ES-I3 (cell line): Measurements from ENCODE around the gene CMTM4.
"Not testable (repeated sequence)": the region's sequence is repeated elsewhere in the genome, so short reads cannot be mapped to it uniquely, and the experiment has no call there.

Experiments
- H3K36me3 ChIP-seq: 2 replicates; pipeline ENCODE4 v1.6.1; 2013; ENCODE audit warnings: mild to moderate bottlenecking, low read length, control low read depth, moderate library complexity; ENCODE audit not compliant: insufficient read depth
- H3K4me1 ChIP-seq: 2 replicates; pipeline ENCODE4 v1.6.1; 2013; ENCODE audit warnings: mild to moderate bottlenecking, control low read depth, low read length; ENCODE audit not compliant: insufficient read depth
- H3K9ac ChIP-seq: 2 replicates; pipeline ENCODE4 v1.6.1; 2013; ENCODE audit warnings: low read depth, mild to moderate bottlenecking, low read length, moderate library complexity
- H3K9me3 ChIP-seq: 2 replicates; pipeline ENCODE4 v1.6.1; 2013; ENCODE audit warnings: mild to moderate bottlenecking, low read length, moderate library complexity; ENCODE audit not compliant: control insufficient read depth, insufficient read depth

Gene CMTM4

DNA sequence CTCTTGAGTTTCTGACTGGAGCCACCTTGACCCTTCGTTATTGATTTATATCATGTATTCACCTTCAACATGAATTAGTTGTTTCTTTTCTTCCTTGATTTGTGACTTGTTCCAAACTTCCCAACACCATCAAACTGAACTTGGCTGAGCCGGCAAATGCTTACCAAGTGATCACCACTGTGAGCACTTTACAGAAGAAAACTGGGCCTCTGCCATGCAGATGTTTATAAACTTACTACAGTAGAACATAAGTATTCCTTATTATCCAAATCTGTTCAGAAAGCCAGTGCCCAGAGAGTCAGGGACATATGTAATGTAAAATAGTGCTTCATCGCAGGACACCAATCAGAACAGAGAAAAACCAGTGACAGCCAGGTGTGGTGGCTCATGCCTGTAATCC is 19.9 kb downstream of the CMTM4 start:
- no peak overlapping the region for H3K9ac ChIP-seq
- no peaks in the 10 kb centered on the region for H3K36me3 ChIP-seq
- no peaks in the 10 kb centered on the region for H3K9me3 ChIP-seq
- H3K4me1 ChIP-seq = no peaks in the 10 kb centered on the region; the same call in 1 of the 2 replicates

DNA sequence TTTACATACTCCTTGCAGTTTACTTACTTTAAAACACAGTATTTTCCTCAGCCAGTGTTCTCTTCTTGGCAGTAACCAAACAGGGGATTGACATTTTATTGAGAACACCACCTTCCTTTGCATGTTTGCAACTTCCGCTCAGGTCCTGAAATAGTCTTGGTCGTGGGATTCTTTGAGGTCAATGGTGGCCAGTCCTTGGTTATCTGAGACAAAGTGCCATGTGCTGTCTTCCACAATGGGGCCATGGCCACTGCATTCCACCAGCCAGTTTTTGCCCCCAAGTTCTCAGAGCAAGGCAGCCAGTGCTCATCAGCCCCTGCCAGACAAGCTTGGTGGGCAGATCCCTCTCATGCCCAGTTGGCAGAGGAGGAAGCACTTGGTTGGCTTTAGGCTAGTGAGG is 22.9 kb downstream of the CMTM4 start:
- no peaks in the 10 kb centered on the region for H3K9me3 ChIP-seq
- no peaks in the 10 kb centered on the region for H3K36me3 ChIP-seq
- no peak overlapping the region for H3K9ac ChIP-seq
- no peaks in the 10 kb centered on the region; the same call in 1 of the 2 replicates for H3K4me1 ChIP-seq

DNA sequence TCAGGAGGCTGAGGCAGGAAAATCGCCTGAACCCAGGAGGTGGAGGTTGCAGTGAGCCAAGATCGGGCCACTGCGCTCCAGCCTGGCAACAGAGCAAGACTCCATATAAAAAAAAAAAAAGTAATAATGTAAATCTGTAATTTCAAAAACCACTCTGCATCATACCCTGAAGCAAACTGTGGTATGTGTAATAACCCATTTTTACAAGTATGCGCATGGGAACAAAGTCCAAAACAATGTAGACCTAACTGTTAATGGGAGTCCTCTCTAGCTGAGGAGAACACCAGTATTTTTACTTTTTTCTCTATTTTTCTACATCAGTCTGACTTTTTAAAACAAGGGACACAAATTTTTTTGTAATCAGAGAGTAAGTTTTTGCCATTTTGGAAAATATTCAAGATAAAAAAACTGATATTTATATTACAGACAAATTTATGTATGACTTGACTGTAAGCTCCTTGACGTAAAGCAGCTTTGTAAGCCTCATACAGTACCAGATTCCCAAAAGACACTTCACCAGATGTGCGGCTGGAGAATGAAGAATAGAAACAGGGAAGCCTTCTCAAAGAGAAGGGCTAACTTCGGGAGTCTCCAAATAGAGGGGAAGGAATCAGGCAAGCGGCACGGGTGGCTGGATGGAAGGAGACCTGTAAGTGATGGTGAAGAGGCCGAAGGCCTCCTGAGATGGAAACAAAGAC is 25.7 kb downstream of the CMTM4 start:
- Histone ChIP-seq H3K4me1 (no peaks in the 10 kb centered on the region), H3K9ac (no peak overlapping the region), H3K36me3 (no peaks in the 10 kb centered on the region), H3K9me3 (no peaks in the 10 kb centered on the region)

DNA sequence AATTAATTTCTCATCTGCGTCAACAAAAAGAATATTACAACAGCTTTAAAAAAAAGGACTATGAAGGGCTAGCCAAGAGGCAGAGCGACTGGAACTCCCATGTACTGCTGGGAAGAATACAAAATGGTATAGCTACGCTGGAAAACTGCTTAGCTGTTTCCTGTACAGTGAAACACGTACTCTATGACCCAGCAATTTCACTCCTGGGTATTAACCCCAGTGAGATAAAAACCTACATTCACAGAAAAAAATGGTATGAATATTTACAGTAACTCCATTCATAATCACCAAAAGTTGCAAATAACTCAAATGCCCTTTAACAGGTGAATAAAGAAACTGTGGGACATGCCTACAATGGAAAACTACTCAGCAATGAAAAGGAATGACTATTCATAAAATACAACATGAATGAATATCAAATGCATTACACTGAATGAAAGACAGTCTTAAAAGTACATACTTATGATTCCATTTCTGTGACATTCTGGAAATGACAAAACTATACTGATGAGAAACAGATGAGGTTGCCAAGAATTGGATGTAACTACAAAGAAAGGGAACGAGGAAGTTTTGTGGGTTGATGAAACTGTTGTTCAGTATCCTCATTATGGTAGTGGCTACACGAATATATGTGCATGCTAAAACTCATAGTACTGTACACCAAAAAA is 27.6 kb downstream of the CMTM4 start:
- no peaks in the 10 kb centered on the region for H3K36me3 ChIP-seq
- H3K4me1 ChIP-seq = no peaks in the 10 kb centered on the region
- H3K9ac ChIP-seq = no peak overlapping the region
- H3K9me3 ChIP-seq = no peaks in the 10 kb centered on the region

DNA sequence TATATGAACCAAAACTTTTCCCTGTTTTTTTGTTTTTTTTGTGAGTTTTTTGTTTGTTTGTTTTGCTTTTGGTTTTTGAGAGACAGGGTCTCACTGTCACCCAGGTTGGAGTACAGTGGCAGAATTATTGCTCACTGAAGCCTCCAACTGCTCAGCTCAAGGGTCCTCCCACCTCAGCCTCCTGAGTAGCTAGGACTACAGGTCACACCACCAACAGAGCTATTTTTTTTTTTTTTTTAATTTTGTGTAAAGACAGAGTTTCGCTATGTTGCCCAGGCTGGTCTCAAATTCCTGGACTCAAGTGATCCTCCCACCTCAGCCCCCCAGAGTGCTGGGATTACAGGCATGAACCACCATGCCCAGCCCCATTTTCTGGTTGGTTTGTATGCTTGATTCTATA is 28.6 kb downstream of the CMTM4 start:
- no peaks in the 10 kb centered on the region for H3K4me1 ChIP-seq
- H3K36me3 ChIP-seq = no peaks in the 10 kb centered on the region
- H3K9ac ChIP-seq = no peak overlapping the region
- no peaks in the 10 kb centered on the region for H3K9me3 ChIP-seq

DNA sequence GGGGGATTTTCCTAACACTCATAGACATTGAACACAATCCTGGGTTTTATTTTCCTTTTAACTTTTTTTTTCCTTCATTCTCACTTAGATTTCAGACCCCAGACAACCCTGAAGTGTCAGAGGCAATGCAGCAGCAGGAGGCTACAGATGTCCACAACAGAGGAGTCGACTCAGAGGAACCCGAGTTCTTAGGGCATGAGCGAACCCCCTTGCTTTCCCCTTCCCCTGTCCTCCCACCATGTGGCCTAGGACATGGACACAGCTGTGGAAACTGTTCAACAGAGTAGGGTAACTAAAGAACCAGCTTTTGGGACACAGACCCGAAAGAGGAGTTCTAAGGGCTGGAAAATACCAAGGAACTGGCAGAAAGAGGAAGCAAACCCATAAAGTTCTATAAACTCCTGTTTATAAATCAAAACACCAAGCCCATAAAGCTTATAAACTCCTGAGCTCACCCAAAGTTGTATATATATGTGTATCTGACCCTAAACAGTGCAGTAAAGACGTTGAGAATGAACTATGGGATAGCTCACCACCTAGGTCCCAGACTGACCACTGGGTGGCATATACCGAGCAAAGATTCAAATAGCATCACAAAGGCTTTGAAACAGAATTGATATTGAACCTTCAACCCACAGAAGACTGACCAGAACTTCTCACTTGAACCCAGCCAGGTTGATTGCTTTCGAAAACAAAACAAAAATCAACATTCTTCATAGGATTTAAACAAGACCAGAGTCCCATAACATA is 33.9 kb downstream of the CMTM4 start:
- Histone ChIP-seq H3K9ac (no peak overlapping the region), H3K36me3 (no peaks in the 10 kb centered on the region), H3K4me1 (peaks cover 7% of the 10 kb centered on the region; the same call in 1 of the 2 replicates), H3K9me3 (no peaks in the 10 kb centered on the region)

DNA sequence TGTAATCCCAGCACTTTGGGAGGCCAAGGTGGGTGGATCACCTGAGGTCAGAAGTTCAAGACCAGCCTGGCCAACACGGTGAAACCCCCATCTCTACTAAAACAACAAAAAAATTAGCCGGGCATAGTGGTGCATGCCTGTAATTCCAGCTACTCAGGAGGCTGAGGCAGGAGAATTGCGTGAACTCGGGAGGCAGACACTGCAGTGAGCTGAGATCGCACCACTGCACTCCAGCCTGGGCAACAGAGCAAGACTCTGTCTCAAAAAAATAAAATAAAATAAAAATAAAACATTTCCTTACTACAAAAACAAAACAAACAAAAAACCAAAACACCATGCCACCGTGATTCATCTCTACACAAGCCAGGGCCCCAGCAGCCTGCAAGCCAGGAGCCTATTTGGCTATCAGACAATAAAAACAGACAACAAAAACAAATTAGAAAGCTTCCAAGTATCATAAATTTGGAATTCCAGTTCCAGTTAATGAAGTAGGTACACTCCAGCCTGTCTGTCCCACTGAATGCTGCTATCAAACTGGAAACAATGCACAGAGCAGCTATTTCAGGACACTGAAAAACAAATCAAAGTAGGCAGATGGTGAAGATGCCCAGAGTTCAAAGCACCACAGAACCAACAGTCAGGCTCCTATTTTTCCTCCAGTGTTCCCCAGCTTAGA is 34.7 kb downstream of the CMTM4 start:
- H3K9me3 ChIP-seq, H3K9ac ChIP-seq, H3K36me3 ChIP-seq, H3K4me1 ChIP-seq: not testable (repeated sequence)

DNA sequence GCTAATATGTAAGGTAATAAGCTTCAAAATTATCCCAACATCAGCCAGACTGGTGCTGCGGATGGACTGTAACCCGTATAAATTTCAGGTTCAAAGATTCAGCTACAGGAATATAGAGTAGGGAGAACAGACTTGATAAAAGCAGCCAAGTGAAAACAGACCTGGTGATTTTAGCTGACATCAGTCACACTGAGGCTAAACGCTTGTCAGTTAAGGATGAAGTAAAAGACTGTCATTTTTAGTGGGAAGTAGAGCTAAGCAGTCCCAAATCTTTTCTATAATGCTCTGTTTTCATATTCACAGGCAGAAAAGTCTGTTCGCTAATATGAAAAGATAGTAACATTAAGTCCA is 35.4 kb downstream of the CMTM4 start:
- no peaks in the 10 kb centered on the region for H3K9me3 ChIP-seq
- H3K9ac ChIP-seq = no peak overlapping the region
- H3K36me3 ChIP-seq = no peaks in the 10 kb centered on the region
- peaks cover 7% of the 10 kb centered on the region; the same call in 1 of the 2 replicates for H3K4me1 ChIP-seq

DNA sequence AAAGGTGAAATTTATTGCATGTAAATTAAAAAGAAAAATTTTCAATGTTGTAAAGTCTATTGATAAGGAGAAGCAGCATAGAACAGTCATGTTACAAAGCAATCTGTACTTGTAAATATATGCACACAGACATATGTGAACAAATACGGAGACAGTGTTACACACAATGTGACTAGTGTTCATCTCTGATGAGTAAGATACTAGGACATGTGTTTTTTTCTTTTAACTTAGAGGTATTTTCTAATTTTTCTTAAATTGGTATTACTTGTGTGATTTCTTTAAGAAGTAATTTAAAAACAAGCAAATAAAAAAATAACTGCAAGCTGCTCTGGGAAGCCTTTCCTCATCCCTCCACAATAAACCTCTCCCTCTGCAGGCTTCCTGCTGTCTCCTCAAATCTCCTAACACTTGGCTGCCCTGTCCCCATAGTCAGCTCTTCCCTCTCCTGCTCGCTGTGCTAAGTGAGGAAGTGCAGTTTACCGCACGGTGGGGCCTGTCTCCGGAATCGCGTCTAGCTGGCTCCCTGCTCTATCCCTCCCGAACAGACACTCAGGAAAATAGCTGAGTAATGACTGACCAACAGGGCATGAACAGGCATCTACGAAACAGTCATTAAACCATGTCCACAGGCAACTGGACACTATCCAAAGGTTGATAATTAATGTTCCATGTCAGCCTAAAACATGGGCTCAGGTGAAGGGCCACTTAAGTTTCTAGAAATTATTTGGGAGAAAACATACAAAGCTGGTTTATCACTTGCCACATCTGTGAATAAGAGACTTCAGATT is 35.9 kb downstream of the CMTM4 start:
- peak overlapping the region; percentile 13; the same call in 1 of the 2 replicates for H3K9ac ChIP-seq
- H3K4me1 ChIP-seq = peaks cover 7% of the 10 kb centered on the region; the same call in 1 of the 2 replicates

DNA sequence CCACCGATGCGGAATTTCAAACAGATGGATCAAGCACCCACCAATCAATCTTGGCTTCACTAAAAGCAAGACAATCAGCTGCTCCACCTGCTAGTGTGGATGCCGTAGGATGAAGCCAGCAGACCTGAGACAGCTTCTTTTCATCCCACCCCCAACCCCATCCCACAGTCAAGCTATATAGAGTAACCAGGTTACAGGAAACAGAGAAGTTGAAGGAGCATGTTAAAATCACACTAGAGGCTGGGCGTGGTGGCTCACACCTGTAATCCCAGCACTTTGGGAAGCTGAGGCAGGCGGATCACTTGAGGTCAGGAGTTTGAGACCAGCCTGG is 37.7 kb downstream of the CMTM4 start:
- no peaks in the 10 kb centered on the region for H3K36me3 ChIP-seq
- H3K9me3 ChIP-seq = no peaks in the 10 kb centered on the region
- peaks cover 7% of the 10 kb centered on the region; the same call in 1 of the 2 replicates for H3K4me1 ChIP-seq
- H3K9ac ChIP-seq = no peak overlapping the region

More for the DNA sequence above, 35.9 kb downstream of the CMTM4 start:
- Histone ChIP-seq H3K9me3 (no peaks in the 10 kb centered on the region), H3K36me3 (no peaks in the 10 kb centered on the region)

DNA sequence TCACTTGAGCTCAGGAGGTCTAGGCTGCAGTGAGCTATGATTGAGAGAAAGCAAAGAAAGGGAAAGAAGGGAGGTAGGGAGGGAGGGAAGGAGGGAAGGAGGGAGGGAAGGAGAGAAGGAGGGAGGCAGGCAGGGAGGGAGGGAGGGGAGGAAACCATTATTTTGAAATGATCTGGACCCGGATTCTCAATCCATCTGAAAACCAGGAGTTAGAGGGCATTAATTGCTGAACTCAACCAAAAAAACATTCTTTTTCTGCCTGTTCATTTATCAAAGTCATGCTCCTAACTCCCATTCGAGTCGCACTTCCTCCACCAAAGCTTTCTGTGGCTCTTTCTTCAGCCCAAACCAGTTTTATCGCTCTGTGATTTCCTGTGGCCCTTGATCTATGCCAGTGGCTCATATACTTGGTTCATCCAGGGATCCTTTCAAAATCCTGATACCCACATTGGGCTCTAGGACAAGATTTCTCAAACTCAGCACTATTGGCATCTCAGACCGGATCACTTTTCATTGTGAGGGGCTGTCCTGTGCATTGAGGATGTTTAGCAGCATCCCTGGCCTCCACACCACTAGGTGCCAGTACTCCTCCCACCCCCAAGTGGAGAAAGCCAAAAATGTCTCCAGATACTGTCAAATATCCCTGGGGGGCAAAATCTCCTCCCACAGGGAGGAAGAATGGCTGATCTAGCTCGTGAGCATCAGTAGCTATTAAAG is 38.2 kb downstream of the CMTM4 start:
- Histone ChIP-seq H3K9me3 (no peaks in the 10 kb centered on the region), H3K9ac (no peak overlapping the region), H3K36me3 (no peaks in the 10 kb centered on the region), H3K4me1 (peaks cover 7% of the 10 kb centered on the region; the same call in 1 of the 2 replicates)

DNA sequence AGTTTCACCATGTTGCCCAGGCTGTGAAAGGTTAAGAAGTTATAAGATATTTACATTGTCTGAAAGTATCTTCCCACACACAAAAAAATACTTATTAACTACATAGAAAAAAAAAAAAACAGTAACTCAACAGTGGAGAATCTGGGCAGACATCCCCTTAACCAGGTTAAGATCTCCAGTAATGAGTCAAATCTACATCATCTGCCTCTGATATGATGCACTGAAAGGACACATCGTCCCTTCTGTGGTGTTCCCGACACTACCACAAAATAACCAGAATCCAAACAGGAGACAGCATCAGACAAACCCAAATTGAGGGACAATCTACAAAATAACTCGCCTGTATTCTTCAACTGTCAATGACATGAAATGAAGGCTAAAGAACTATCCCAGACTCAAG is 40.0 kb downstream of the CMTM4 start:
- no peak overlapping the region for H3K9ac ChIP-seq
- no peaks in the 10 kb centered on the region for H3K36me3 ChIP-seq
- peaks cover 10% of the 10 kb centered on the region; the same call in 1 of the 2 replicates for H3K4me1 ChIP-seq
- H3K9me3 ChIP-seq = no peaks in the 10 kb centered on the region

DNA sequence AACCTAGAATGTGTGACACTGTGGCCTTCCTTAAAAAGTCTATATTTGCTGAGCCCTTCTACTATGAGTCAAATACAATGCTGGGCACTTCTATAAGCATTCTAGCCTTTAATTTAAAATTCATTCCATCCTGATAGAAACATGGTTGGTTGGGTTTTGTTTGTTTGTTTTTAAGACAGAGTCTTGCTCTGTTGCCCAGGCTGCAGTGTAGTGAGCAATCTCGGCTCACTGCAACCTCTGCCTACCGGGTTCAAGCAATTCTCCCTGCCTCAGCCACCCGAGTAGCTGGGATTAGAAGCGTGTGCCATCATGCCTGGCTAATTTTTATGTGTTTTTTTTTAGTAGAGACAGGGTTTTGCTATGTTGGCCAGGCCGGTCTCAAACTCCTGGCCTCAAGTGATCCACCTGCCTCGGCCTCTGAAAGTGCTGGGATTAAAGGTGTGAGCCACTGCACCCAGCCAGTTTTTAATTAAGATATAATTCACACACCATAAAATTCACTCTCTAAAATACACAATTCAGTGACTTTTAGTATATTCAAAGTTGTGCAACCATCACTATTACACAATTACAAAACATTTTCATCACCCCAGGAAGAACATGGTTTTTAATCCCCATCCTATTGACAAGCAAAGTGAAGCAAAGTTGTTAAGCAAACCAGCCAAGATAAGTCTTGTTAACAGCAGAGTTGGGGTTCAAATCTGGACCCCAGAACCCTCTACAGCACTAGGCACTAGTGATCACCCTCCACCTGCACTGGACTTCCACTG is 42.8 kb downstream of the CMTM4 start:
- no peaks in the 10 kb centered on the region for H3K36me3 ChIP-seq
- no peak overlapping the region for H3K9ac ChIP-seq
- 0 out of 2 replicates have a peak, but pooled peaks cover 8% of the 10 kb centered on the region for H3K4me1 ChIP-seq
- no peaks in the 10 kb centered on the region for H3K9me3 ChIP-seq
